GM19239 (cell line): ENCODE data around the gene G0S2.
A peak's percentile ranks its signal among the peaks of the same experiment; 100 is the strongest.

ENCODE experiments used
- DNase-seq: peaks from one replicate; pipeline ENCODE4 v3.0.0; 2011; ENCODE audit warnings: low spot score; ENCODE audit not compliant: insufficient read length
- FAIRE-seq: peaks from 2 replicates; lab custom pipeline; 2011; peaks lifted over from hg19 to GRCh38; lab: Jason Lieb, UNC

The G0S2 gene

DNA sequence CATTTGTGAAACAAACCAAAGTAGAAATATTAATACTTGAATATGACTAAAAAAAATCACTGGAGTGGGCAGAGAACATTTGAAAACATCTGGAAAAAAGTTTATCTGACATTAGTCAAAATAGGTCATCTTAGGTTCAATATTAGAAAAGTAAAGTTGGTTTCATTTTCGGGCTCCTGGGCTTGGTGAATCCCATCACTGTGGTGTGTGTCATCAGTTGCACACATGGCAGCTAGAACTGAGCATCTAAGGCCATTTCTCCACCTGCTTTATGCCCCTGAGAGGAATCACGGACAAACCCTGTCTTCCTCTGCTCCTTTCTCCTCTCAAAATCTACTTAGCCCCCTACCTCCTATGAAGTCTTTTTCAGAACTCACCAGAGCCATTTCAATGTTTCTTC, 34.9 kb downstream of the G0S2 start:
- no peak for DNase-seq
- peak; percentile 33 for FAIRE-seq

DNA sequence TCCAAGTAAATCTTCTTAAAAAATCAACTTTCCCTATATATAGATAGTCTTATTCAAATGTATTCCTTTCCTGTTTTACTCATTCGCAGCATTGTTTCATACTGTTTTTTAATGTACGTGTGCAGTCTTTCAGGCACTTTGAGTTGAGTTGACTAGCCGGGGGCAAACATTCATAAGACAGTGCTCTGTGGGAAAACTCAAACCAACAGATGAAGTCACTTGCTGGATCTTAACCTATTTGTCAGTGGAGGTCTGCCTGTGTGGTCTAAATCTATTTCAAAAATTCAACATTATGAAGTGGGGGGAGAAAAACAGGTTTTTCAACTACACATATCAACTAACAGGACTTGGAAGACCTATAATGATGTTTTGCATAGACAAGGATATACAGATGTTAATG, 35.6 kb downstream of the G0S2 start:
- no peak for FAIRE-seq
- no peak for DNase-seq

DNA sequence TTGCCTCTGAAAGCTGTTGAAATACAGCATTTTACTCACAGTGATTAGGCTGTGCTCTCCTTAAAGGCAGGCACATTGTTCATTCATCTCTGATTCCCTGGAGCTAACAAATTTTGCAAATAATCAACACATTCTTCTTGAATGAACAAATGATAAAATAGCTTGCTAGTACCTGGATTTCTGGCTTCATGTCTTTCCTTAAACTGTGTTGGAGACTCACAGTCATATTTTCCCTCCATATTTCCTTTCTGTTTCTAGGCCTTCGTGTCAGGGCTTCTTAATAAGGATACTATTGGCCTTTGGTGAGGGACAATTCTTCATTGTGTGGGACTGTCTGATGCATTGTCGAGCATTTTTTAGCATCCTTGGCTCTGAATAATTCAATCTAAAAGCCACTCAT, 39.1 kb downstream of the G0S2 start:
- DNase-seq, result no peak
- FAIRE-seq, result no peak

DNA sequence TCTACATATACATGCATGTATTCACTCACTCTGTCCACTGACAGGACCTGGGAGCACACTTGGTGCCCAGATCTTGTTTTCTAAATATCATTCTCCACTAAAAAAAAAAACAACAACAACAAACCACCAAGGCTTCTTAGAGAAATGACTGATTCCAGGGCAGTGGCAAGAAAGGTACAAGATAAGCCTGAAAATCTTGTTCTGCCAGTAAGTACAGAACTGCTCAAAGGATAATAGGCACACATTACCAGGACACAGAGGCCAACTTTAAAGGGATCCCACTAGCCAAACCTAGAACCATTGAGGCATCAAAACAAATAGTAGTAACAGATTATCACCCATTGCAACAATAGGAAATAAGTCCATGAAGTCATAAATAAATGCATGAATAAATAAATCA, 40.1 kb downstream of the G0S2 start:
- FAIRE-seq, result no peak
- no peak for DNase-seq

DNA sequence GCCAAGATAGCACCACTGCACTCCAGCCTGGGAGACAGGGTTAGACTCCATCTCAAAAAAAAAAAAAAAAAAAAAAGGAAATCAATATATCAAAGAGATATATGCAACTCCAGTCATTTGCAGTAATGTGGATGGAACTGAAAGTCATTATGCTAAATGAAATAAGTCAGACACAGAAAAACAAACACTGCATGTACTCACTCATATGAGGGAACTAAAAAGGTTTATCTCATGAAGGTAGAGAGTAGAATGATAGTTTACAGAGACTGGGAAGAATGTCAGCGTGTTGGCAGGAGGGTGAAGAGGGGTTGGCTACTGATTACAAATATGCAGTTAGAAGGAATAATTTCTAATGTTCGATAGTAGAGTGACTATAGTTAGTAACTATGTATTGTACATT, 42.6 kb downstream of the G0S2 start:
- DNase-seq (no peak), FAIRE-seq (no peak)

DNA sequence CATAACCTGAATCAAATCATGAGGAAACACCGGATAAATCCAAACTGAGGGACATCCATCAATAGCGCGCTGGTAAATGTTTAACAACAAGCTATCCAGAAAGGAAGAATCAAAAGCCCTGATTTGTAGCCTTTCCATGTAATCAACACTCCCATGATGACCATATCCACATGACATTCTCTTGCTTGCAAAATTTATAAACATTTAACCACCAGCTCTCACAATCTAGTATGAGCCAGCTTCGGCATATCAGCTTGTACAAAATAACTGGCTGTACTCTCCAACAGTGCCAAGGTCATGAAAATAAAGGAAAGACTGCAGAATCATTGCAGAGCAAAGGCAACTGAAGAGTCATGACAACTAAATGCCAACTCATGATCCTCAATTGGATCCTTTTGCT, 45.1 kb downstream of the G0S2 start:
- no peak for FAIRE-seq

DNA sequence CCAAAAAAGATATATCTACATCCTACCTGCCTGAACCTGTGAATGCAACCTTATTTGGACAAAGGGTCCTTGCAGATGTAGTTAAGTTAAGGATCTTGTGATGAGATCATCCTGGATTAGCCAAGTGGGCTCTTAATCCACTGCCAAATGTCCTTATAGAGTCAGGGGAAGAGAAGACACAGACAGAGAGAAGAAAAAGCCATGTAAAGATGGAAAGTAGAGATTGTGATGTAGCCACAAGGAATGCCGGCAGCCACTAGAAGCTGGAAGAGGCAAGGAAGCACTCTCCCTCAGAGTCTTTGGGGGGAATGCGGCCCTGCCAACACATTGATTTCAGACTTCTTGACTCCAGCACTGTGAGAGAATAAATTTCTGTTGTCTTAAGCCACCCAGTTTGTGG, 45.6 kb downstream of the G0S2 start:
- FAIRE-seq, result no peak
- no peak for DNase-seq

More for the DNA sequence above, 45.1 kb downstream of the G0S2 start:
- no peak for DNase-seq

DNA sequence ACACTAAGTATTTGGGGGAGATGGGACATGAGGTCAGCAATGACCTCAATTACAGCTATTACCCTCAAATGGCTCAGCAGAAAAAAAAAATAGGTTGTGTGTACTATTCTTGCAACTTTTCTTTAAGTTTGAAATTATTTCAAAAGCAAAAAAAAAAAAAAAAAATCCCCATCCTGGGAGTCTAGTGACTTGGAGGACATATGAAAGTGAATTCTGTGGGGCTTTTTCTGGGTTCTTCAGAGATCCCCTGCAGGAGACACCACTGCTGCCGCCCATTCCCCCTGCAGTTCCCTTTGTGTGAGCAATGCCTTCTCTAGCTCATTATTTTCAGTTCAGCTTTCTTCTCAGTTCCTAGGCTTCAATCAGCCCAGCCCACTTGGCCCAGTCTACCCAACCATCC, 46.1 kb downstream of the G0S2 start:
- no peak for FAIRE-seq
- no peak for DNase-seq

DNA sequence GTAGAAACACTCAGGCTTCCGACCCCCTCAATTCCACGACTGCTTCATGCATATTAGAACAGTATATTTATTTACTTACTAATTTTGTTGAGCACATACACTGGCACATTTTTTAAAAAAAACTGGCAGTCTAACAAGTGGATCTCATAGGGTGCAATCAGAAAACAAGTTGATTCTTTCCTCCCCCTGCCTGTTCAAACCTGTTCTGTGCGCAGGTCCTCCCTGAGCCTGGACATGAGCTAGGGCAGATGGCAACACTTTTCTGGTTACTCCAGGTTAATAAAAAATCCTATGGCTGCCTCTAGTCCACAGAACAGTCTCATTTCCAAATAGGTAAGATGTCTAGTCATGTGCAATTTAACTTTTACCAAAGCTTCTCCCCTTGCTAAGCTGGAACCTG, 48.1 kb downstream of the G0S2 start:
- DNase-seq (no peak), FAIRE-seq (no peak)

DNA sequence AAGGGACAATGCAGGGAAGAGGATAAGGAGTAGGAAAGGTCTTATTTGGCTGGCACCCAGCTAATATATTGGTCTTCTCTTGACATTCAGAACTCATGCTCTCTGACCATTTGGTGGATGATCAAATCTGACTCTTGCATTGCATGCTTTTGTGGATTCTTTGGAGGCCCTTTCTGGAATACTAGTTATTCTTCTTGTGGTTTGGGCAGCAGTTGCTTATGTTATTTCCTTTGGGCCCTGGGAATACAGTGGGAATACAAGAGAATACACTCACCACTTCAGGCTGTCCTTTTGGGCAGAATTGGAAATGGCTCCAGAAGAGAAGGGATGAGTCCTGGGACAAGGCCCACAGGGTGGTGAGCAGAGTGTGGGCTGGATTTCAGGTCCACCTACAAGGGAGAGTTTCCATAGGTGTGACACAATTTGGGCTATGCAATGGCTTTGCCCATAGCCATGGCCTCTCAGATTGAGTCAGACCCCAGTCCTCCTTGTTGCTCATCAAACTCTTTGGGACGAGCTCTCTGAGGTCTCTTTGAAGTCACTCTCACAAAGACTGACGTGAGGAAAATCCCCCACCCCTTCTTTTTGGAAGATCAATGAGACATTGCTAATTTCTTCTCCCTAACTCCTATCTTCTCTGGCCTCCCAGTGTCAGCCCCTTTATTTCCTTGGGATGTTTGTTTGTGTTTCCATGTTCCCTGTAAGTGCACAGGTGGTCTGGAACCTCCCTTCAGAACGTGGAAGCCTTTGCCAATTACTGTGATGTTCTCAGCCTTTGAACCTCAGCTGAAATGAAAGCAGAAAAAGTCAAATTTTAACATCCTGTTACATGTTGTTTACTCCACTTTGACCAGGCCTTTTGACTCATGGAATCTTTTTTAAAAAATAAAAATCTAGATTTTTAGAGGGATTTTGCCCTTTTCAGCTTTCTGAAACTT, 48.8 kb downstream of the G0S2 start:
- FAIRE-seq (peak; percentile 79), DNase-seq (no peak)
